Stimulated activated CD8-positive, alpha-beta memory T cell treated with anti-CD3 and anti-CD28 coated beads, Interleukin-4, amount 100 ng/mL, for 48 hours (primary cell): Measurements from ENCODE around the gene TCF7L1.
"Not testable (repeated sequence)": the region's sequence is repeated elsewhere in the genome, so short reads cannot be mapped to it uniquely, and the experiment has no call there.

Experiments
- DNase-seq: peaks from one replicate; pipeline ENCODE4 v3.0.0-alpha.2; 2020

Gene TCF7L1

GRCh38 chr2:85185431-85185940 is 52.3 kb downstream of the TCF7L1 start:
- no peak for DNase-seq

GRCh38 chr2:85187069-85187468 is 53.9 kb downstream of the TCF7L1 start:
- no peak for DNase-seq

GRCh38 chr2:85188852-85189251 is 55.7 kb downstream of the TCF7L1 start:
- DNase-seq: no peak

GRCh38 chr2:85189606-85190270 is 56.5 kb downstream of the TCF7L1 start:
- DNase-seq: no peak

GRCh38 chr2:85191157-85191556 is 58.0 kb downstream of the TCF7L1 start:
- no peak for DNase-seq

GRCh38 chr2:85194780-85195480 is 61.7 kb downstream of the TCF7L1 start:
- DNase-seq: no peak

- no peak for DNase-seq
These were observed 62.8 kb downstream of the TCF7L1 start for GRCh38 chr2:85195956-85196355.

GRCh38 chr2:85199698-85200097 is 66.5 kb downstream of the TCF7L1 start:
- no peak for DNase-seq

- DNase-seq: no peak
These were observed 76.7 kb downstream of the TCF7L1 start for GRCh38 chr2:85209887-85210286.

GRCh38 chr2:85210511-85210910 is 77.3 kb downstream of the TCF7L1 start:
- DNase-seq: no peak

GRCh38 chr2:85211606-85212005 is 78.4 kb downstream of the TCF7L1 start:
- DNase-seq: not testable (repeated sequence)

GRCh38 chr2:85212841-85213240 is 79.6 kb downstream of the TCF7L1 start:
- DNase-seq: no peak

GRCh38 chr2:85213404-85213803 is 80.2 kb downstream of the TCF7L1 start:
- no peak for DNase-seq

- DNase-seq: no peak
These were observed 80.8 kb downstream of the TCF7L1 start for GRCh38 chr2:85213901-85214512.

GRCh38 chr2:85215081-85215447 is 81.9 kb downstream of the TCF7L1 start:
- DNase-seq: no peak

- no peak for DNase-seq
These were observed 82.5 kb downstream of the TCF7L1 start for GRCh38 chr2:85215448-85216401.

- no peak for DNase-seq
These were observed 83.7 kb downstream of the TCF7L1 start for GRCh38 chr2:85216927-85217326.

GRCh38 chr2:85221067-85221691 is 88.0 kb downstream of the TCF7L1 start:
- no peak for DNase-seq

GRCh38 chr2:85222792-85223191 is 89.6 kb downstream of the TCF7L1 start:
- no peak for DNase-seq

- no peak for DNase-seq
These were observed 93.6 kb downstream of the TCF7L1 start for GRCh38 chr2:85226783-85227182.

- DNase-seq: no peak
These were observed 97.7 kb downstream of the TCF7L1 start for GRCh38 chr2:85230679-85231467.

GRCh38 chr2:85231468-85231805 is 98.2 kb downstream of the TCF7L1 start:
- no peak for DNase-seq
